Colonic mucosa (tissue), 4 donors: ENCODE data around the gene CCDC192. TPM values are rescaled to one million over a fixed set of nuclear protein-coding genes. Genes with fewer than 3 reads are reported as not detected.

ENCODE experiments used
- DNase-seq: peaks from one replicate; pipeline ENCODE4 v3.0.0-alpha.2; 2020
- H3K27ac ChIP-seq: fragments of 200-600 bp; one replicate; pipeline ENCODE4 v1.8.0; 2021
- H3K27me3 ChIP-seq: fragments of 200-600 bp; one replicate; pipeline ENCODE4 v1.8.0; 2021
- H3K36me3 ChIP-seq: fragments of 200-600 bp; one replicate; pipeline ENCODE4 v1.8.0; 2021
- H3K4me1 ChIP-seq: fragments of 200-600 bp; one replicate; pipeline ENCODE4 v1.8.0; 2021; ENCODE audit warnings: mild to moderate bottlenecking
- H3K4me3 ChIP-seq: fragments of 200-600 bp; one replicate; pipeline ENCODE4 v1.8.0; 2021
- H3K9ac ChIP-seq, 2 donors: one replicate each; pipeline ENCODE4 v1.7.0; 2013; ENCODE audit warnings: control low read depth in 2 of 2, low read depth in 2 of 2, low read length in 2 of 2
- H3K9me3 ChIP-seq: fragments of 200-600 bp; one replicate; pipeline ENCODE4 v1.8.0; 2021
- CTCF ChIP-seq: fragments of 200-600 bp; IDR thresholded peaks from one replicate; pipeline ENCODE4 v1.8.0; 2022; ENCODE audit warnings: antibody characterized with exemption, mild to moderate bottlenecking
- intact Hi-C: fragments of 100-400 bp; cut with DNase I; formaldehyde crosslinking; loops from one replicate; pipeline ENCODE4 v1.14.1; 2022
- total RNA-seq, 2 donors: library from RNA; stranded (reverse); fragmentation: NEBNext Ultra II Directional in 1 of 2; extraction: Animal tissue kit (Norgen Biotek cat#: 25700) in 1 of 2; gene quantifications; one replicate each; pipeline ENCODE4 v1.2.1, GENCODE V29; 2021
- donor health status: healthy.
- donor health status: DM: no; HTN: no; CAD: no.
- donor health status: DM: no; HTN: no; CAD: no.

Gene CCDC192
- total RNA-seq, 2 donors from 2014 or later = not detected

- no peaks in the 10 kb centered on the region for H3K36me3 ChIP-seq
- no peak overlapping the region for H3K9ac ChIP-seq
- no peaks in the 10 kb centered on the region for H3K9me3 ChIP-seq
- no peak overlapping the region for H3K4me3 ChIP-seq
- TF ChIP-seq CTCF = no peak
- no peaks in the 10 kb centered on the region for H3K4me1 ChIP-seq
- intact Hi-C loops = no loop called here
- DNase-seq = no peak
- no peaks in the 10 kb centered on the region for H3K27me3 ChIP-seq
- no peak overlapping the region for H3K27ac ChIP-seq
Observed at GRCh38 chr5:127806776-127807175, 103.6 kb downstream of the CCDC192 start.

DNA sequence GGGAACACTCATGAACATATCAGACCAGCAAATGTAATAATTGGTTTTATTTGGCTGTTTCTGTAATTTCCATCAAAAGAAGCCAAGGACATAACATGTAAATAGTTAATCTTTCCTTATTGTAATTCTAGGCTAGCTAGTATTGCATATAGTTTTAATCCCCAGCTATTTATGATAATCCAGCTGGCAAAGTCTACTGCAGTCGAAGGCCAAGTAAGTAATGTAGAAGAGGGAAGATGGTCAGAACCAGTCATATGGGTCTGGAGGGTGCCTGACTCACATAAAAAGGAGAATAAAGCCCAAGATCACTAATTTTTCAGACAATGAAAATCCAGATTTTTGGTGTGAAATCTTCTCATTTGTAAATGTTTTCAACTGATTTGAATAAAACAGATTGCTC, 106.3 kb downstream of the CCDC192 start:
- Histone ChIP-seq H3K4me1 (no peaks in the 10 kb centered on the region), H3K36me3 (no peaks in the 10 kb centered on the region), H3K4me3 (no peak overlapping the region), H3K9me3 (no peaks in the 10 kb centered on the region), H3K27me3 (no peaks in the 10 kb centered on the region), H3K27ac (no peak overlapping the region), H3K9ac (no peak overlapping the region)
- no peak for TF ChIP-seq CTCF
- DNase-seq = no peak
- intact Hi-C loops = no loop called here

GRCh38 chr5:127810017-127810416, 106.8 kb downstream of the CCDC192 start:
- DNase-seq = no peak
- intact Hi-C loops = no loop called here
- H3K4me3 ChIP-seq = no peak overlapping the region
- no peaks in the 10 kb centered on the region for H3K36me3 ChIP-seq
- no peaks in the 10 kb centered on the region for H3K27me3 ChIP-seq
- H3K9me3 ChIP-seq = no peaks in the 10 kb centered on the region
- no peak overlapping the region for H3K9ac ChIP-seq
- no peak overlapping the region for H3K27ac ChIP-seq
- no peaks in the 10 kb centered on the region for H3K4me1 ChIP-seq
- TF ChIP-seq CTCF = no peak

DNA sequence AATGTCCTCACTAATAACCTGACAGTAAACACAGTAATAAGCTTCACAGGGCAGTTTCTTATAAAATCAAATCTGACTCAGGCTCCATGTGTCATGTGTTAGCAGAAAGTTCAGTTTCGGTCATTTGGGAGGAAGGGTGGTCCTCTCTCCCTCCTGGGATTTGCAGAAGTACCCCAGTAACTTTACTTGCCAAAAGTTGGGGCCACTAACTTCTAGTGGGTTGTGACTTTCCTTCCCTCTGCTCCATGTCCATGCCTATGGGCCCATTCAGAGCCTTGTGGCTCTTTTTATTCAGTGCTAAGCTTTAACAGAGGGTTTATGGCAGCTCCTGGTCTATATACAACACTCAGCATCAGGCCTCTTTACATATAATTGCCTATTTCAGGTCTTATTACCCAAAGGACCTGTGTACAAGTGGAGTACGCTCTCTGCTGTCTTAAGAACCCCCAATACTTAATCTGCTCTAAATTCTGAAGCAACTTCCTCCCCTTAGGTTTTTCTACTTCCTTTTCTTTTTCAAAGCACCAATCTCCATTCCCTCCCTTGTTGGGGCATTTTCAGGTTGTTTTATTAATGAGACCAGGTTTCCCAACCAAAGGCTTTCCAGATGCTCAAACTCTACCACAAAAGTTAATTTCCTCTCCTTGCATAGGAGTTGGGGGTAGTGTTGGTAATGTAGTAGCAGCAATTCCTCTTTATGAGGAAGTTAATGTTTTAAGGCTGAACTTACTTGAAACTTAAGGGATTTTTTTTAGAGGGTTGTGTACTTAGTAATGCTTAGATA, 107.7 kb downstream of the CCDC192 start:
- H3K4me3 ChIP-seq = no peak overlapping the region

GRCh38 chr5:127812570-127812969, 109.4 kb downstream of the CCDC192 start:
- Histone ChIP-seq H3K4me1 (no peaks in the 10 kb centered on the region), H3K4me3 (no peak overlapping the region), H3K9ac (no peak overlapping the region), H3K36me3 (no peaks in the 10 kb centered on the region), H3K27me3 (no peaks in the 10 kb centered on the region), H3K27ac (no peak overlapping the region), H3K9me3 (no peaks in the 10 kb centered on the region)
- TF ChIP-seq CTCF = no peak
- no peak for DNase-seq
- intact Hi-C loops = no loop called here

More for the DNA sequence above, 107.7 kb downstream of the CCDC192 start:
- no peak for TF ChIP-seq CTCF
- H3K36me3 ChIP-seq = no peaks in the 10 kb centered on the region
- H3K27me3 ChIP-seq = no peaks in the 10 kb centered on the region
- intact Hi-C loops = no loop called here
- H3K27ac ChIP-seq = no peak overlapping the region
- DNase-seq = no peak
- no peak overlapping the region for H3K9ac ChIP-seq
- no peaks in the 10 kb centered on the region for H3K9me3 ChIP-seq
- no peaks in the 10 kb centered on the region for H3K4me1 ChIP-seq
